HG03575 (cell line): ENCODE measurements around the gene HERC3.

Experiments used
- ATAC-seq: cut with Tn5 transposase; IDR thresholded peaks from one replicate; pipeline ENCODE4 v1.9.1; 2021; ENCODE audit not compliant: unreplicated experiment, insufficient number of reproducible peaks, low FRiP score; ENCODE audit errors: extremely low read depth

The HERC3 gene

DNA sequence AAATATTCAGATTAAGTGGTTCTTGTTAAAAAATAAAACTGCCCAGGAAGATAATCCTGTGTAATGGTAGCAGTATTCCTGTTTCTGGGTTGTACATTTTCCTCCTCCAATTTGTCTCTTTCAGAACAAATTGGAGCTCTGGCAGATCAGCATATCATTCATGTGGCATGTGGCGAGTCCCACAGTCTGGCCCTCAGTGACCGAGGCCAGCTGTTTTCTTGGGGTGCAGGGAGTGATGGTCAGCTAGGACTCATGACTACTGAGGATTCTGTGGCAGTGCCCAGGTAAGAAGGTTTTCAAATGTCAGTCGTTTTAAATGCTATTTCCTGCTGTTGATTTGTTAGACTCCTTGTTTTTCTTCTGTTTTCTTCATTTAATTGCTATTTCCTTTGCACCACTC lies 57.4 kb downstream of the HERC3 start:
- ATAC-seq = no peak

DNA sequence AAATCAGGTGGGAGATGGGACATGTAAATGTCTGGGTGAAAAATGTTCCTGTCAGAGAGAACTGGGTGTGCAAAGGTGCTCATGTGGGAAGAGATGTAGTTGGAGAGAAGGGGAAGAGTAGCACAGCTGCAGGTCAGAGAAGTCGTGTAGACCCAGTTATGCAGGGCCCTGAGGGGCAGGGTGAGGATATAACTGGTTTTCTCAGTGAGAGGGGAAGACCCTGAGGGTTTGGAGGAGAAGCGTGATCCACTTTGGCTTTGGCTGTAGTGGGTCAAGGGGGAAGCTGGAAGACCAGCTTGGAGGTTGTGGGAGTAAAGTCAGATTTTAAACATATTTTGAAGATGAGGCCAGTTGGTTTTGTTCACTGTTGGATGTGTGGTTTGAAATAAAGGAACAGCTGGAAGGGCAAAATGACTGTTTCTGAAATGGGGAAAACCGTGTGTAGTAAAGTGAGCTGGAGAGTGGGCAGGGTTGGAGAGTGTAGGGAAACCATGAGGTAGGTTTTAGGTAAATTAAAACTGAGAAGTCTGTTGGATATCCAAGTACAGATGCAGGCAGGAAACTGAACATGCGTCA lies 61.2 kb downstream of the HERC3 start:
- no peak for ATAC-seq

DNA sequence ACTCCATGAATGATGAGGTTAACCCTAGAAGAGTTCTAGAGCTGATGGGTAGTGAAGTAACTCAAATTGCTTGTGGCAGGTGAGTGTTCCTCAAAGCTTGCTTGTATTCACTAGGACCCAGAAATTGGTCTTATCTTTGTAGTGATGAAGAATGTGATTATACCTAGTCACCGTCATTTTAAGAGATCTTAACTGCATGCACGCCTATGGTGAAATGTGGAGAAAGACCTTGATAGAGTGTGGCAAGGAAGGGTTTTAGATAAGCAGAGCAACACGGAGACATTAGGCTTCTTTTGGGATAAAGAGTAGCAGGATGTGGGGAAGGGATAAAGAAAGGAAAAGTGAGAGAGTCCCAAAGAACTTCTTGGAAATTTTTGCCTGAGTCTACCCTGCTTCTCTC lies 62.9 kb downstream of the HERC3 start:
- no peak for ATAC-seq

DNA sequence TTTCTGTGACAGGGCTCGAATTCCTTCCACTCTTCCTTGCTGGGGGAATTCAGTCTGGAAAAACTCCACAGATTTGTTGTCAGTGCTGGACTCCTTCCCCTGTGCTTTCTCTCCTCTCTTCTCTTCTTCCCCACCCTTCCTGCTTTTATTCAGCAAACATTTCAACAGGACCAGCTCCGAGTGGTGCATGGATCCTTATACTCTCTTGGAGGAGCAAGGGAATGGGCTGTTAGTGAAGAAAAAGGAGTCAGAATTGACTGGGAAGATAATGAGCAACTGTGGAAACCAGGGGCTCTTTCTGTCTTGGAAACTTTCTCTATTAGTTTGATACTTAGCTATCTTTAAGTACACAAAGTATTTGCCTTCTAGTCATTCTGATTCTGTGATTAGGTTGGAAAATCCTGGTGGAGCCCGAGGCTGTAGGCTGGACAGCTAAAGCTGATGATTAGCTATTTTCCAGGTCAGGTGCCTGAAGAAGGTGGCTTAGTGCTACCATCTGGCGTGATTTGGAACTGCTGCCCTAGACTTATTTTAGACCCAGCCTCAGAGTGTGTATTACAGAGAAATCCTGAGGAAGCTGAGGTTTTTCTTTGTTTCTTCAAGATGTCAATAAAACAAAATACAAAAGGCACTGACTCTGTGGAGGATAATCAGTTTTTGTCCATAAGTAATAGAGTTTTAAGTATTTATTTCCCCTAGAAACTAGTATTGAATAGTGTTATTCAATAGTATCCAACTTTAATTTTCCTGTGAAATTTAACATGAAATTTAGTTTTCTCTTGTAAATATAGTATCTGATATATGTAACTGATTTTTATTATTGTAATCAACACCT lies 67.0 kb downstream of the HERC3 start:
- peak; percentile 91 for ATAC-seq

DNA sequence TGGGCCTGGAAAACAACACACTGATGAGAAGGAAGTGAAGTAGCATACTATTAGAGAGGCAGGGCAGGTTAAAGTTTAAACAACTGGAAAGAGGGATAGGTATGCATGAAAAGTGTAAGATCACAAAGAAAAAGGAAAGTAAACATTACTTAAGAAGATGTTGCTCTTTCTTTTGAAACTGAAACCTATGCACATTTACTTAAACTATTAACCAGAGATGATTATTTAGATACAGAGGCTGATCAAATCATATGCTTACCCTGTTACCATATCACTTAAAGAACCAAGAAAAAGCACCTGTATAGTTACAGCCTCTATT lies 67.6 kb downstream of the HERC3 start:
- ATAC-seq = no peak

DNA sequence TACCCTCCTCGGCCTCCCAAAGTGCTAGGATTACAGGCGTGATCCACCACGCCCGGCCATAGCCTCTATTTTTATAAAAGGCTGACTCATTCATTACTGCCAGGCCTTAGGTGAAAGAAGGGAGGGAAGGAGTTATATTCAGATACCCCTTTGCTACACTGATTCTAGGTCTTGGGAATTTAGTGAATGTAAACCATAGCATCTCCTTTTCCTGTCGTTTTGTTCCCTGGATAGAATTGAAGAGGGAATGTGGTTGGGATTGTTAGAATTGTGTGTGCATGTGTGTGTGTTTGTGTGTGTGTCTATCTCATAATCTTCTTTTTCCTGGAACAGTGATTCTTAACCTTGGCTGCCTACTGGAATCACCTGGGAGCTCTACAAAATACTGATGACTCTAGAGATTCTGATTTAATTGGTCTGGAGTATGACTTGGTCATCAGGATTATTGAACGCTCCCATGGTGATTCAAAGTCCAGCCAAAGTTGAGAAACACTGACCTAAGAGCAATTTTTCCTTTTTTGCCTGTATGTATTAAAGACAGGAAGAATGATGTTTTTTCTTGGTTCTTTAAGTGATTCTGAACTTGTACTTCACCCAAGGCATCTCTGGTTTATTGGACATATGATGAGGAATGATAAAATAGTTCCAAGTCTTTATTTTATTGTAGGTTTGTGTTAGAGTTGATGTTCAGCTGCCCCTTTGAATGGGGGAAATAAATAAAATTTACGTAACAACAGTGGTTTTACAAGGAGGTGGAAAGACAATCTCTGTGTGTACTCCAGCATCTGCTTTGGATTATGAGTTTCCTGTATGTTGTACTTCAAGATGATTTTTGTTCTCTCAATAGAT lies 68.4 kb downstream of the HERC3 start:
- ATAC-seq = no peak

DNA sequence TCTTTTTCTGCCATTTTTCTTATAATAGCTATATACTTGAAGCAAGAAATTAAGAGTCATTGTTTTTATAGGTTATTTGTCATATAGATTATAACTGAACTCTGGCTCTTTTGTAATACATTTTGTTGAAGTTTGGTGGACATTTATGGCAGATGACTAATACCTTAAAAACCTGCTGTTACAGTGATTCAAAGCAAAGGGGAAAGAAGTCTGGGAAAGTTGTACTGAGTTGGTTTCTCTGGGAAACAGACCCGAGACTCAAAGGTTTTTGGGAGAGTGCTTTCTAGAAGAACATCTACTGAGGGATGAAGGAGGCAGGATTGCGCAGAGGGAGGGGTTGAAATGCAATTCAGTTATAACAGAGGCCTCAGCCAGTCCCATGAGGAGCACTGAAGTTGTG lies 69.5 kb downstream of the HERC3 start:
- no peak for ATAC-seq

DNA sequence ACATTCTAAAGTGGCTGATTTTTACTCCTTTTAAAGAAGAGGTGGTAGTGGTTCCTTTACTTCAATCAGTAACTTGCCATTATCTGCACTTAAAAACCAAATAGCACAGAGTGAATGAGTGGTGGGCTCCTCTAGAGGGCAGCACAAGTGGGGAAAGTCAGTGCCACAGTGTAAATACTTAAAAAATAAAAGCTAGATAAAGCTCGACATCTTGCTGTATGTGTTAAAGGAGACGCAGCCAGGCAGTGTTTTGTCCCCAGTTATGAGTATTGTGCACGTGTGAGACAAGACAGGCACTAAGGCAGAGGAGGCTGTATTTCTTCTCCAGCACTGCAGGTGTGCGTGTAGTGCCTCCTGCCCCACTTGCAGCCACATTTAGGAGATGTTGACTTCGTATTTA lies 80.7 kb downstream of the HERC3 start:
- ATAC-seq = no peak

DNA sequence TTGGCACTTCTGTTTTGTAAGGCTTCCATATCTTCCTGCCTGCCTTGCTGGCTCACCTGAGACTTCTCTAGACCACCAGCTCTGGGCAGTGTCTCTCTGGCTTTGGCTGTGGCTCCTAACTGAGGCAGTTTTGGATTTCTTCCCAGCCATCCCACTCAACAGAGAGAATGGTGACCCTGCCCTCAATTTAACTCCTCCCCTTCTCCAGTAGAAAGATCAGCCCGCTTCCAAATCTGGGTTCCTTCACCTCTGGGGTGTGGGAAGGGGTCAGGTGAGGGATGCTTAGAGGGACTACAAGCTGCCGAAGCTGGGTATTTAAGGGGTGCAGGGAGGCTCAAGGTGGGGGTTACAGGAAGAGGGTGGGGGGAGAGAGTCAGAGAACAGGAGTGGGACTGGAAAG lies 81.6 kb downstream of the HERC3 start:
- ATAC-seq = no peak

DNA sequence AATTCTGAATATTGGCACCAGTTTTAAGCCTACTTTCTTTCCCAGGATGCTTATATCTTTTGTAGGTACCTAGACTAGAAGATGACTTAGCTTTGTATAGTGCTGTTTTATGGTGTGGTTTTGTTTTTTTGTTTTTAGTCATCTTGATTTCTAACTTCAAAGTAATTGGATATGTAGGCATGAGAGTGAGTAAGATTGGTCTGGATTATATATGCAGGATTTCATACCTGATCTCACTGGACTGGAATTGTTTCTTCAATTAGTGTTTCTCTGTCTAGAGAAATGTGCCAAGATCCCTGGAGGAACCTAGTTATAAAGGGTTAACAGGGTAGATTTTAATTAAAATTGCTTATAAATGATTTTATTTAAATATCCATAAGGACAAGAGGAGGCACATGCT lies 82.3 kb downstream of the HERC3 start:
- no peak for ATAC-seq

DNA sequence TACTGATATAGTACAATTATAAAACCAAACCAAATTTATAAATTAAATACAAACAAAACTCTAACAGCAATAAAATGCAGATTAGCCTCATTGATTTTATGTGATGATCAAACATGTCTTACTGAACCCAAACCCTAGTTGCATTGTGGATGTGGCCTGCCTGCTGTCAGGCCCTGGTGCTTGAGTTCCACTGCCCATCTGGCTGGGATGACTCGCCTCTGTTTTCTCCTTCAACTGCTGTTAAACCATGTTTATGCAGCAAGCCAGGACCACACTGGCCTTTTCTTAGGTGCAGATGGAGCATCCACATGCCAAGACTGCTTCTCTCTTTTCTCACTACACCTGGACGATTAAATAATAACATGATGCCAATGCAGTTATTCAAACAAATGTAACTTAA lies 82.7 kb downstream of the HERC3 start:
- ATAC-seq = no peak

DNA sequence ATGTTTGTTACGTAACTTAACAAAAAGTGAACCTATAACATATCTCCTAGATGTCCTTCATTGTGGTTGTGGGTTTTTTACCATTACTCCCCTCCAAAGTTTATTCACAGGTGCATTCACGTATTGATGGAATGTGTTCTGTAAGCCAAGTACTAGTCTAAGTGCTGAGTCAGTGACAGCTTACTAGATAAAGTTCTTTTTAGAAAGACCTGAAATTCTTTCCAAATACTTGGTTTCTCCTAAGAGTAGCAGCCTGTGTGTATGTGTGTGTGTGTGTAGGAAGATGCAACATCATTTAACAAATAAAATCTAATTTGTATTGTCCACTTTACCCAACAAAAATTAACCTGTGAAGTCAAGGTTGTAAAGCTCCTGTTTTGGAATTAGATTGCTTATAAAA lies 83.3 kb downstream of the HERC3 start:
- ATAC-seq = no peak

DNA sequence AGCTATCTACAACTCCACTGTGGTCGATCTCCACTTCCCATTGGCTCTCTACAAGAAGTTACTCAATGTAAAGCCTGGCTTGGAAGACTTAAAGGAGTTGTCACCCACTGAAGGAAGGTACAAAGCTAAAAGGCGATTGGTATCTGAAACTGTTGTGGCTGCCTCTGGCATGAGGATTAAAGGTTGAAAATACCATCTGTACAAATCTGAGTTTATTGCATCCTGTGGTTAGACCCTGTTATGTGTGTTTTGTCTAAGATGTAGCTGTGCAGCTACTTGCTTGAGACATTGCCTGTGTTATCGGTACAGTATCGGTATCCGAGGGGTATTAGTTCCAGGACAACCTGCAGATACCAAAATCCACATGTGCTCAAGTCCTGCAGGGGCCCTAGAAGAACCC lies 88.9 kb downstream of the HERC3 start:
- no peak for ATAC-seq

DNA sequence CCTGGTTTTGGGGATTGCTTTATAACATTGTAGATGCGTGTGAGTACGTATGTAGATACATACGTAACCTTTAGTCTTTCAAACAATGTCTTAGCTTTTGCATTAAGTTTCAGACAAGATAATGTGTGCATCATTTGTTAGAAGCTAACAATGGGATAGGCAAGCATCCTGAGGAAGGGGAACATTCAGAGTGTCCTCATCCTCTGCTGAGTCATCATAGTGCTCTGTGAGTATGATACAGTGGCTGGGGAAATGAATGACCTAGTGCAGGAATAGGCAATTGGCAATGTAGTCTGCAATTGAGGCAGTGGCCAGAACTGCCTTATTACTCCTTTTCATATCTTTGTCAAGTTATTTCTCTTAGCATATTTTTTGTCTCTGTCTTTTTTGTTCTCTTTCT lies 98.1 kb downstream of the HERC3 start:
- no peak for ATAC-seq

DNA sequence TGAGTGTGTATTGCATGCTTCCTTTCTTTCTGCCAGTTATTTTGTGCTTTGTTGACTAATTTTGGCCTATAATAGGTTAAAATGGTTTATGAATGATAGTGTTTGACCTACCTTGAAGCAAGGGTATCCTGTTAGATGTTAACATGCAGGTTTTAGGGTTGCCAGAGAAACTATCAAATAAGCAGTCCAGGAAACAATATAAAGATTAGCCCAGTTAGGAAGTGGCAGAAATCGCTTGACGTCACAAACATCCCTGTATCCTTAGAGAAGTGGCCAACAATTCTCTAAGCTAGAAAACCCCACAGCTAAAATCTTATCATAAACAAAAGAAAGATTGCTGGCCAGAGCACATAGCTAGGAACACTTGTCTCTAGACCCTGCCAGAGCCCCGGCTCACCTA lies 101.5 kb downstream of the HERC3 start:
- ATAC-seq = no peak

DNA sequence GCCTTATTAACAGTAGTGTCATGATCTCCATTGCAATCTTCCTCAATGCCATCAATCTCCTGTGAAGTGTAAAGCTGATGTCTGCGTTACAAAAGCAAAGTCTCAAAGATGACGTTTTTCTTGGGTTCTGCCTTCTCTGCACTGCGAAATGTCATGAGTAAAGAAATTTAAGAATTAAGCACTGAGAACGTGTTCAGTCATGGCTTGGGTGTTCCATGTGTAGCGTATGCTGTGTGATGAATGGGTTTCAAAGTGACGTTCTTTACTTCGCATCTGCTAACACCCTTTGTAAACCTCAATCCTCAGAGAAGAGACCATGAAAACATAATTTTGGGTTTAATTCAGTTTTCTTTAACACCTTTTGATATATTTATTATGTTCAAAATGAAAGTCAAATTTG lies 104.3 kb downstream of the HERC3 start:
- ATAC-seq = no peak

DNA sequence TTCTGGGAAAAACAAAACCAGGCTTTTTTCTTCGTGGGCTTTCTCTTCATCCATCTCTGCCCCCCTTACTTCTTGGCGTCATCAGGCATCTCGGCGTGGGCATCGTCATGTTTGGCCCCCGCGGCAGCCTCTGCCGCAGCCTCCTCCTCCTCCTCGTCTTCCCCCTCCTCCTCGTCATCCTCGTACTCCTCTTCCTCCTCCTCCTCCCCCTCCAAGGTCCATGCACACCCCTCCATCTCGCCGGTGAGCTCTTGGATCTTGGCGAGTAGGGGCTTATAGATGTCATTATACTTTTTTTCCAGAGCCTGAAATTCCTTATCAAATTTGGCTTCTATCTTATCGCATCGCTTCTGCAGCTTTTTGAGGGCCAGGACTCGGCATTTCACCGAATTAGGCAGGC lies 104.9 kb downstream of the HERC3 start:
- ATAC-seq = no peak

DNA sequence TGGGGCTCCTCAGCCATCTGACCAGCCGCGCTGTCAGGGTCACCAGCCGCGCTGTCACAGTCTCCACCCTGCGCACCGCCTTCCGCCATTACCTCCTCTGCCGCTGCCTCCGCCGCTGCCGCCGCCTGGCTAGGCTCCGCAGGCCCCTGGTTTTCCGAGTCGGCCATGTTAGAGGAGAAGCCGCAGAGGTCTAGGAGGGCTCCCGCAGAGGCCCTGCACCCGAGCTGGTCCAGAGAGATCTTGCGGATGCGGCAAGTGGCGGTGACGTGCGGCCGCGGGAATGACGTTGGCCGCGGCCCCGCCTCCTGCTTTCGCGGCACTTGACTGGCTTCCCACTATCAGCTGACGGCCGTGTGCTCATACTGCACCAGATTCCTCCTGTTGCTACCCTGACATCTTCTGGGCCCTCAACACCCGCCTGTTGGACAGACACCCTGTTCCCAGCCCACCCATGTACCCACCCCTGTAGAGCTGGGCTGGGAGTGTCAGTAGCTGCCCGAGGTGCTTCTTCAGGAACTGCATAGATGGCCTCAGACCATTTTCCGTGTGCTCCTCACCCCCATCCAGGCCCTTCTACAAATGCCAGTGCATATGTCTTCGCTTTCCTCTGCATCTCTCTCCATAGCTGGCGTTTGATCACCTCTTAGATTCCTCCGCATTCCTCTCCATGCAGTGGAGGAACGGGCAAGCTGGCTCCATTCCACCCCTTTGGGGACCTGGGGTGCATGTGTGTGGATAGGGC lies 105.5 kb downstream of the HERC3 start, which contains the start of gene NAP1L5:
TSS of gene NAP1L5 (minus strand) at position 242 of the 742 bp plus-strand sequence. CDS start at position 167, 75 bp downstream.
- peak; percentile 53 for ATAC-seq

DNA sequence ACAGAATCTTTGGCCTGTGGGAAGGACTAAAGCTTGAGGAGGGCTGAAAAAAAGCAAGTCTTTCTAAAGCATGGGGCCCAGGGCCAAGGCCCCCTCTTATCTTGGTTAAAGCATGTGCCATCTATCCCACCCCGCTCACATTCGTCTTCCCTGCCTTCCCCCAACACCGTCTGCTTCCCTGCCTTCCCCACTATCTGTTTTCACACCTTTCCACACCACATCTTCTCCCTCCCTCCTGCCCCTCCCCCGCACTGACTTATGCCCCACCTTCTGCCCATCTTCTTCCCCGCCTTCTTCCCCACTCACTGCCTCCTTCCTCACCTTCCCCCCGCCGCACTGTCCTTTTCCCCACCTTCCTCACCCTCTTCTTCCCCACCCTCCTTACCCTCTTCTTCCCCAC lies 106.2 kb downstream of the HERC3 start:
- no peak for ATAC-seq
